ENCODE results near the gene DNAAF5.

DNAAF5 gene

GRCh38 chr7:707296-708000, 19.1 kb upstream of the DNAAF5 start:
- DNase-seq, result no peak

GRCh38 chr7:710161-710560, 16.3 kb upstream of the DNAAF5 start:
- DNase-seq, result no peak

- DNase-seq, result peak in 2 of 3 experiments; percentile 39 to 49
Observed at GRCh38 chr7:711093-711921, 15.2 kb upstream of the DNAAF5 start.

- peak in 2 of 3 experiments; percentile 48 to 56 for DNase-seq
Observed at GRCh38 chr7:711922-712380, 14.5 kb upstream of the DNAAF5 start.

GRCh38 chr7:712381-713138, 13.9 kb upstream of the DNAAF5 start:
- DNase-seq, result peak in 2 of 3 experiments; percentile 51

GRCh38 chr7:713139-713457, 13.4 kb upstream of the DNAAF5 start:
- DNase-seq, result no peak

- no peak for DNase-seq
Observed at GRCh38 chr7:713488-714230, 12.8 kb upstream of the DNAAF5 start.

- no peak for DNase-seq
Observed at GRCh38 chr7:714251-714671, 12.2 kb upstream of the DNAAF5 start.

GRCh38 chr7:716222-716621, 10.3 kb upstream of the DNAAF5 start:
- peak in 1 of 3 experiments; percentile 27 for DNase-seq

- DNase-seq, result no peak
Observed at GRCh38 chr7:716636-717035, 9.9 kb upstream of the DNAAF5 start.

GRCh38 chr7:721619-722248, 4.8 kb upstream of the DNAAF5 start:
- DNase-seq, result no peak

- DNase-seq, result no peak
Observed at GRCh38 chr7:723541-723940, 3.0 kb upstream of the DNAAF5 start.

GRCh38 chr7:724298-724697, 2.2 kb upstream of the DNAAF5 start:
- DNase-seq, result no peak

- no peak for DNase-seq
Observed at GRCh38 chr7:725223-726005, 1.1 kb upstream of the DNAAF5 start.

- DNase-seq, result peak in 2 of 3 experiments; percentile 76 to 87
Observed at GRCh38 chr7:726854-727103, 280 bp downstream of the DNAAF5 start.

GRCh38 chr7:727104-727805, 756 bp downstream of the DNAAF5 start, which contains the start of gene PRKAR1B:
TSS of gene PRKAR1B (minus strand) at chr7:727281. CDS start at chr7:711505, 15,776 bp downstream.
- peak in 2 of 3 experiments; percentile 29 to 86 for DNase-seq

- DNase-seq, result no peak
Observed at GRCh38 chr7:727806-728460, 1.4 kb downstream of the DNAAF5 start.

- DNase-seq, result no peak
Observed at GRCh38 chr7:728602-729001, 2.1 kb downstream of the DNAAF5 start.

GRCh38 chr7:729140-730000, 2.9 kb downstream of the DNAAF5 start:
- no peak for DNase-seq
